H1 (cell line): ENCODE data around the gene GPRIN1. TPM values are rescaled to one million over a fixed set of nuclear protein-coding genes. Genes with fewer than 3 reads are reported as not detected.

ENCODE experiments used
- CTCF ChIA-PET: fragments of 300-600 bp; sonication (Branson Sonifier 250); formaldehyde crosslinking; loops from one replicate; lab custom pipeline; 2021; ENCODE audit not compliant: partially characterized antibody; lab: Charles Lee
- POLR2A ChIA-PET: fragments of 300-600 bp; sonication (Branson Sonifier 250); formaldehyde crosslinking; loops from one replicate; lab custom pipeline; 2021; ENCODE audit warnings: inconsistent platforms; ENCODE audit not compliant: partially characterized antibody; lab: Charles Lee
- DNase-seq, 2 experiments: peaks; one replicate each; pipeline versions ENCODE4 v3.0.0 to v3.0.0-alpha.2; 2010 to 2022; ENCODE audit warnings: low spot score in 2 of 2, low read depth in 1 of 2, mixed read lengths in 1 of 2
- FAIRE-seq: peaks from 2 replicates; lab custom pipeline; 2011; peaks lifted over from hg19 to GRCh38; lab: Jason Lieb, UNC
- H2AFZ ChIP-seq: 2 replicates; pipeline ENCODE4 v1.8.1; 2012; ENCODE audit warnings: low read length, inconsistent platforms
- H2AK5ac ChIP-seq: 2 replicates; pipeline ENCODE4 v1.6.1; 2013; ENCODE audit warnings: low read depth, low read length
- H2BK120ac ChIP-seq: replicated peaks from 2 replicates; pipeline ENCODE3; 2013; ENCODE audit warnings: low read depth, low read length, inconsistent platforms
- H2BK12ac ChIP-seq: 2 replicates; pipeline ENCODE4 v1.6.1; 2013; ENCODE audit warnings: low read depth, low read length
- H2BK15ac ChIP-seq: 2 replicates; pipeline ENCODE4 v1.6.1; 2013; ENCODE audit warnings: low read length
- H2BK20ac ChIP-seq: 2 replicates; pipeline ENCODE4 v1.6.1; 2013; ENCODE audit warnings: low read length
- H2BK5ac ChIP-seq: 2 replicates; pipeline ENCODE4 v1.6.1; 2013; ENCODE audit warnings: low read depth, low read length
- H3K14ac ChIP-seq: 2 replicates; pipeline ENCODE4 v1.6.1; 2013; ENCODE audit warnings: inconsistent platforms; ENCODE audit not compliant: insufficient read length
- H3K18ac ChIP-seq: 2 replicates; pipeline ENCODE4 v1.6.1; 2013; ENCODE audit warnings: low read length; ENCODE audit errors: extremely low read depth
- H3K23ac ChIP-seq: 2 replicates; pipeline ENCODE4 v1.6.1; 2013; ENCODE audit warnings: inconsistent platforms; ENCODE audit not compliant: insufficient read length
- H3K23me2 ChIP-seq: 2 replicates; pipeline ENCODE4 v1.6.1; 2013; ENCODE audit warnings: low read depth, low read length
- H3K27ac ChIP-seq: 2 replicates; pipeline ENCODE4 v1.6.1; 2011; ENCODE audit warnings: low read depth, low read length, inconsistent platforms
- H3K27me3 ChIP-seq, 4 experiments: replicated peaks in 1 of 4; 1 replicate in 1 of 4; 2 replicates in 3 of 4; pipeline versions ENCODE4 v1.6.1 to v1.8.1; 2011 to 2013; ENCODE audit warnings: low read length in 3 of 4, mild to moderate bottlenecking in 3 of 4, inconsistent platforms in 2 of 4, mixed read lengths in 2 of 4, moderate library complexity in 1 of 4; ENCODE audit not compliant: control insufficient read depth in 3 of 4, insufficient read depth in 3 of 4; ENCODE audit errors: extremely low read depth in 1 of 4
- H3K36me3 ChIP-seq, 4 experiments: 2 replicates each; pipeline versions ENCODE4 v1.6.1 to v1.8.1; 2011 to 2013; ENCODE audit warnings: mild to moderate bottlenecking in 4 of 4, low read length in 3 of 4, moderate library complexity in 2 of 4, control low read depth in 1 of 4, inconsistent platforms in 1 of 4; ENCODE audit not compliant: insufficient read depth in 4 of 4, control insufficient read depth in 2 of 4
- H3K4ac ChIP-seq: replicated peaks from 2 replicates; pipeline ENCODE3; 2013; ENCODE audit warnings: low read length, low read depth, mixed read lengths, inconsistent platforms; ENCODE audit not compliant: insufficient read length
- H3K4me1 ChIP-seq, 4 experiments: replicated peaks in 1 of 4; 1 replicate in 1 of 4; 2 replicates in 3 of 4; pipeline versions ENCODE4 v1.6.1 to v1.8.1; 2011 to 2013; ENCODE audit warnings: low read length in 3 of 4, inconsistent platforms in 2 of 4, mixed read lengths in 1 of 4; ENCODE audit not compliant: insufficient read depth in 4 of 4, control insufficient read depth in 3 of 4
- H3K4me2 ChIP-seq, 2 experiments: 2 replicates each; pipeline versions ENCODE4 v1.6.1 to v1.8.1; 2011 to 2013; ENCODE audit warnings: low read depth in 2 of 2, low read length in 2 of 2, control low read depth in 1 of 2, inconsistent platforms in 1 of 2, mild to moderate bottlenecking in 1 of 2; ENCODE audit not compliant: insufficient read depth in 1 of 2
- H3K4me3 ChIP-seq, 4 experiments: fragments of 200-600, 300-600 bp in 1 of 4; sonication (generic), shearing (Covaris generic), sonication (Bioruptor Twin) in 1 of 4; 2 replicates each; pipeline versions ENCODE4 v1.5.1 to v1.8.1; 2011 to 2016; ENCODE audit warnings: low read length in 4 of 4, low read depth in 3 of 4, control low read depth in 2 of 4, inconsistent platforms in 2 of 4, mild to moderate bottlenecking in 2 of 4, mixed read lengths in 1 of 4, moderate library complexity in 1 of 4; ENCODE audit not compliant: insufficient read depth in 2 of 4; ENCODE audit errors: extremely low read depth in 1 of 4
- H3K56ac ChIP-seq: replicated peaks from 2 replicates; pipeline ENCODE3; 2013; ENCODE audit warnings: low read depth, mild to moderate bottlenecking, mixed read lengths, low read length, inconsistent platforms; ENCODE audit not compliant: insufficient read length
- H3K79me1 ChIP-seq: 2 replicates; pipeline ENCODE4 v1.6.1; 2013; ENCODE audit warnings: low read depth, low read length, control low read depth
- H3K79me2 ChIP-seq, 2 experiments: 2 replicates each; pipeline versions ENCODE4 v1.6.1 to v1.8.1; 2012 to 2013; ENCODE audit warnings: low read length in 2 of 2, mild to moderate bottlenecking in 2 of 2, inconsistent platforms in 1 of 2; ENCODE audit not compliant: insufficient read depth in 2 of 2, control insufficient read depth in 1 of 2
- H3K9ac ChIP-seq, 4 experiments: replicated peaks in 1 of 4; 1 replicate in 1 of 4; 2 replicates in 3 of 4; pipeline versions ENCODE4 v1.6.1 to v1.8.1; 2011 to 2013; ENCODE audit warnings: low read depth in 3 of 4, low read length in 3 of 4, control low read depth in 2 of 4, mild to moderate bottlenecking in 2 of 4, moderate library complexity in 2 of 4, inconsistent platforms in 1 of 4; ENCODE audit errors: extremely low read depth in 1 of 4
- H3K9me3 ChIP-seq, 2 experiments: 2 replicates each; pipeline versions ENCODE4 v1.6.1 to v1.8.1; 2012 to 2013; ENCODE audit warnings: mild to moderate bottlenecking in 2 of 2, moderate library complexity in 2 of 2, control low read depth in 1 of 2, inconsistent platforms in 1 of 2, low read depth in 1 of 2, low read length in 1 of 2, mixed read lengths in 1 of 2; ENCODE audit not compliant: insufficient read depth in 2 of 2
- H4K20me1 ChIP-seq, 2 experiments: replicated peaks in 1 of 2; 2 replicates each; pipeline versions ENCODE3 to v1.8.1; 2011 to 2013; ENCODE audit warnings: inconsistent platforms in 2 of 2, low read length in 2 of 2, mild to moderate bottlenecking in 1 of 2; ENCODE audit not compliant: insufficient read depth in 2 of 2, control insufficient read depth in 1 of 2
- H4K5ac ChIP-seq: 2 replicates; pipeline ENCODE4 v1.6.1; 2013; ENCODE audit warnings: low read length, low read depth, mixed read lengths, inconsistent platforms; ENCODE audit not compliant: insufficient read length
- H4K8ac ChIP-seq: 2 replicates; pipeline ENCODE4 v1.8.0; 2013; ENCODE audit warnings: mild to moderate bottlenecking, moderate library complexity, low read length, inconsistent platforms; ENCODE audit not compliant: insufficient read depth; ENCODE audit errors: extremely low read depth
- H4K91ac ChIP-seq: replicated peaks from 2 replicates; pipeline ENCODE3; 2013; ENCODE audit warnings: low read length, mixed read lengths, inconsistent platforms; ENCODE audit not compliant: insufficient read length
- BRCA1 ChIP-seq: IDR thresholded peaks from 2 replicates; pipeline ENCODE4 v1.6.1; 2012; ENCODE audit warnings: low read depth, low read length, improper control_type of control experiment
- CBX5 ChIP-seq: fragments of 300-800, 300-1000 bp; sonication (generic); IDR thresholded peaks from 2 replicates; pipeline ENCODE4 v1.7.1; 2016; ENCODE audit warnings: antibody characterized with exemption, low read length, low read depth
- CHD2 ChIP-seq: IDR thresholded peaks from 2 replicates; pipeline ENCODE4 v1.6.1; 2012; ENCODE audit warnings: low read length, improper control_type of control experiment
- CTBP2 ChIP-seq: IDR thresholded peaks from 2 replicates; pipeline ENCODE4 v1.7.0; 2011; ENCODE audit warnings: borderline replicate concordance, mild to moderate bottlenecking, moderate library complexity, mixed read lengths, low read length; ENCODE audit not compliant: insufficient read depth, insufficient read length
- GABPA ChIP-seq: IDR thresholded peaks from 2 replicates; pipeline ENCODE4 v1.6.1; 2011; ENCODE audit warnings: mild to moderate bottlenecking, low read length, moderate library complexity, borderline replicate concordance; ENCODE audit not compliant: insufficient read depth
- JUN ChIP-seq: IDR thresholded peaks from 2 replicates; pipeline ENCODE4 v1.6.1; 2011; ENCODE audit warnings: low read depth, mild to moderate bottlenecking, improper control_type of control experiment, low read length
- KDM1A ChIP-seq: fragments of 200-600, 300-600 bp; sonication (generic); IDR thresholded peaks from 2 replicates; pipeline ENCODE4 v1.7.1; 2016; ENCODE audit warnings: mild to moderate bottlenecking, low read length, borderline replicate concordance
- NANOG ChIP-seq: IDR thresholded peaks from 2 replicates; pipeline ENCODE4 v1.6.1; 2011; ENCODE audit warnings: low read length, low read depth, mild to moderate bottlenecking, inconsistent platforms; ENCODE audit not compliant: insufficient read depth, poor library complexity, severe bottlenecking
- NRF1 ChIP-seq: IDR thresholded peaks from 2 replicates; pipeline ENCODE4 v1.6.1; 2011; ENCODE audit warnings: mild to moderate bottlenecking, low read depth, low read length, improper control_type of control experiment
- PHF8 ChIP-seq: fragments of 200-600 bp; sonication (generic); conservative IDR thresholded peaks from 2 replicates; pipeline ENCODE4 v1.7.1; 2012; ENCODE audit warnings: low read depth, mild to moderate bottlenecking, inconsistent platforms, low read length, moderate library complexity
- POLR2AphosphoS5 ChIP-seq: IDR thresholded peaks from 2 replicates; pipeline ENCODE4 v1.6.1; 2011; ENCODE audit warnings: low read depth, low read length
- RFX5 ChIP-seq: IDR thresholded peaks from 2 replicates; pipeline ENCODE4 v1.6.1; 2011; ENCODE audit warnings: low read depth, low read length, improper control_type of control experiment, borderline replicate concordance
- SUZ12 ChIP-seq: fragments of 200-600 bp; sonication (generic); IDR thresholded peaks from 2 replicates; pipeline ENCODE4 v1.6.1; 2012; ENCODE audit warnings: mild to moderate bottlenecking, inconsistent platforms, low read length, moderate library complexity, mixed read lengths
- WGBS, 2 experiments: shearing (Covaris generic) in 1 of 2; methylation state at CpG; one replicate each; pipeline versions ENCODE4 v1.1.6 to v1.1.7; 2013 to 2015; ENCODE audit warnings: low lambda C conversion rate in 2 of 2, mixed read lengths in 2 of 2, inconsistent platforms in 1 of 2, low coverage in 1 of 2, missing lambda C conversion rate in 1 of 2; ENCODE audit not compliant: insufficient replicate concordance in 2 of 2, insufficient coverage in 1 of 2, insufficient read length in 1 of 2; ENCODE audit errors: extremely low coverage in 1 of 2, missing lambda C conversion rate in 1 of 2; 5-methylcytosine and 5-hydroxymethylcytosine counted together
- polyA plus RNA-seq, 7 experiments: library from polyadenylated mRNA; depleted of rRNA in 3 of 7; stranded (reverse) in 5 of 7; unstranded in 2 of 7; fragments of >200 nt in 5 of 7; fragments of 200-250 nt in 2 of 7; gene quantifications; 1 replicate in 5 of 7; 2 replicates in 1 of 7; 4 replicates in 1 of 7; pipeline versions ENCODE4 v1.2.1 to v1.2.3, GENCODE V29; 2011 to 2013; ENCODE audit warnings: missing spikeins in 2 of 7, mixed read lengths in 2 of 7
- total RNA-seq: library from RNA; stranded (reverse); fragmentation: NEBNext Ultra II Directional; extraction: Animal tissue kit (Norgen Biotek cat#: 25700); gene quantifications from 2 replicates; pipeline ENCODE4 v1.2.1, GENCODE V29; 2021

GPRIN1 gene
- total and polyA plus RNA-seq, 2 of the 8 experiments (the other 6 are each of a cell fraction or from before 2014, with no cell fraction given): 3.3 to 12.0 TPM

DNA sequence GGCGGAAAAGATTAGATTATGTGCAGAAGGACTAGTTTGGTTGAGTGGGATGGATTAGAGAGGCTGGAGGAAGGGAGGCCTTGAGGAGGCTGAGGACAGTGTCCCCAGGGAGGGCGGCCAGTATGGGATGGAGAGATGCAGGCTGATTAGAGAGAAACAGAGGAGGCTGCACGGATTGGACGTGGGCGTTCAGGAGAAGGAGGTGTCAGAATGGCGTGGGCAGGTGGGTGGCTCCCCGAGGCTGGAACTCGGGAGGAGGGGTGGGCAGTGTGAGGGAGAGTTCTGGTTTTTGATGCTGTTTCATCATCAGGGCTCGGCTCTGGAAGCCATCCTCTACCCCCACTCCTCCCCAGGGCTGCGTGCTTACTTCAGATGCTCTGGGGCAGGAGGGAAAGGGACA, 47.8 kb downstream of the GPRIN1 start:
- H2AFZ ChIP-seq: no peak overlapping the region
- no peak overlapping the region for H2BK20ac ChIP-seq
- H3K4ac ChIP-seq: no peak overlapping the region
- no peak overlapping the region for H2BK5ac ChIP-seq
- no peaks in the 10 kb centered on the region for H3K79me1 ChIP-seq
- peak overlapping the region; percentile 23 for H4K8ac ChIP-seq
- H3K36me3 ChIP-seq: no peaks in the 10 kb centered on the region
- H3K4me3 ChIP-seq: no peak overlapping the region
- DNase-seq (no peak), FAIRE-seq (no peak)
- H2BK15ac ChIP-seq: no peak overlapping the region
- H2BK12ac ChIP-seq: no peak overlapping the region
- WGBS, 2 experiments: 83 to 100% methylated on average over 1 to 10 of the region's 10 CpGs
- H4K20me1 ChIP-seq: no peaks in the 10 kb centered on the region
- H3K27ac ChIP-seq: no peak overlapping the region
- H3K4me1 ChIP-seq: peaks cover 0 to 5% (median under 1%) of the 10 kb centered on the region in 4 experiments; a peak in 3 of 7 replicates
- no peak overlapping the region for H3K9ac ChIP-seq
- no peaks in the 10 kb centered on the region for H3K27me3 ChIP-seq
- no peak overlapping the region; the same call in 1 of the 2 replicates for H3K18ac ChIP-seq
- H3K4me2 ChIP-seq: no peak overlapping the region
- no peaks in the 10 kb centered on the region; the same call in 1 of the 2 replicates for H3K23me2 ChIP-seq
- H3K14ac ChIP-seq: no peak overlapping the region
- H3K23ac ChIP-seq: no peak overlapping the region
- ChIA-PET CTCF (interaction anchor here (1.2 to 3.0 kb wide), 3 partner anchors 11 to 17 kb away, joined by 3 to 18 read pairs (median 7); no protein-coding TSS in a partner anchor), POLR2A (interaction anchor here (0.9 to 2.9 kb wide), 3 partner anchors 8 to 67 kb away, joined by 3 to 12 read pairs (median 3); partner anchors contain the start of gene RNF44)
- H2BK120ac ChIP-seq: no peak overlapping the region
- H2AK5ac ChIP-seq: no peak overlapping the region
- H3K56ac ChIP-seq: no peak overlapping the region
- H3K79me2 ChIP-seq: no peaks in the 10 kb centered on the region
- H4K91ac ChIP-seq: no peak overlapping the region
- peaks cover 0 to 4% of the 10 kb centered on the region in 2 experiments; a peak in 1 of 4 replicates for H3K9me3 ChIP-seq
- no peak overlapping the region for H4K5ac ChIP-seq
- TF ChIP-seq NRF1 (no peak), JUN (no peak), GABPA (no peak), POLR2AphosphoS5 (no peak), RFX5 (no peak), SUZ12 (no peak), BRCA1 (no peak), KDM1A (no peak), NANOG (no peak), CHD2 (no peak), PHF8 (no peak), CTBP2 (no peak), CBX5 (no peak)
